Measurements from ENCODE around the gene CRABP1. TPM values are rescaled to one million over a fixed set of nuclear protein-coding genes. Genes with fewer than 3 reads are reported as not detected.
A peak's percentile ranks its signal among the peaks of the same experiment; 100 is the strongest.

The CRABP1 gene
- polyA plus RNA-seq, 3 donors, result not detected

DNA sequence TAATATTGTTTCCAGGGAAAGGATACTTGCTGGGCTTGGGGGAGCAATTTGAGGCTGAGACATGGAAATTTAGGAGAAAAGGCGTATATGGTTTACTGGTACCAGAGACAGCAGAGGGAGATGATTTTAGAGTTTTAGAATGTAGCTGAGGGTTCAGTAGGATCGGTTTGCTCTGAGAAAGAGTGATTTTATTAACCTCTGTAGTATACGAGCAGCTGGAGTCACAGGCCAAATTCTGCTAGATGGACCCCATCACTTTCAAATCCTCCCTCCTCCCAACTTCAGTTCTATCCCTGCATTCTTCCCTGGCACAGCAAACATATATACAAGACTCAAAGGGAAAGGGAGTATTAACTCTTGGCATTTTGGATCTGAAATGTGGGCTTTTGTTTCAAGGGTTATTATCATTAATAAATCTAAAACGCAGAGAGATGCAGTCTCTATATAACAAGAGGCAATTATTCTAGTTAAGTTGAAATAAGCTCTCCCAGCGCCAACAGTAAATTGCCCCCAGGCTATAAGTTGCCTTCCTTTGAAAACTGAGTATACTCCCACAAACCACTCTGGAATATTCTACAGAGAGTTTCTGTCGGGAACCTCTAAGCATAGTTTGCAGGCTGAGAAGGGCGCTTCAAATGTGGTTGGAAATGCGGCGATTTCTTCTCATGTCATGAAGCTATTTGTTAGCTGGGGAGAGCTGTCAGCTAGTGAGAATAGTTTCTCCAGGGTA is 5.4 kb downstream of the CRABP1 start:
- Histone ChIP-seq H4K20me1 (ENCODE audit: insufficient read depth, low read length) (no peaks in the 10 kb centered on the region), H3K4me3 (replicated peaks in 1 of 3; ENCODE audit: low read depth in 2 of 3, low read length in 3 of 3) (no peak overlapping the region), H3K9ac (ENCODE audit: insufficient read depth, low read length, poor library complexity, severe bottlenecking) (no peak overlapping the region), H3K9me3 (replicated peaks in 1 of 2; ENCODE audit: control insufficient read depth in 1 of 2, insufficient read depth in 1 of 2, low read length in 2 of 2) (peaks cover 0 to 9% of the 10 kb centered on the region in 2 donors), H3K27ac (ENCODE audit: low read depth in 1 of 2, low read length in 2 of 2) (no peak overlapping the region), H2AFZ (ENCODE audit: insufficient read depth, low read depth, low read length, poor library complexity, severe bottlenecking) (no peak overlapping the region), H3K79me2 (ENCODE audit: insufficient read depth, low read length) (no peaks in the 10 kb centered on the region), H3K4me2 (replicated peaks; ENCODE audit: extremely low read depth, low read length, poor library complexity, severe bottlenecking) (no peak overlapping the region), H3K36me3 (replicated peaks in 1 of 2; ENCODE audit: control insufficient read depth in 1 of 2, insufficient read depth in 2 of 2, low read length in 2 of 2) (no peaks in the 10 kb centered on the region), H3K4me1 (ENCODE audit: control insufficient read depth in 1 of 2, insufficient read depth in 2 of 2, low read length in 2 of 2) (peaks cover 7 to 9% of the 10 kb centered on the region in 2 donors), H3K27me3 (ENCODE audit: control insufficient read depth in 2 of 2, insufficient read depth in 2 of 2, low read length in 2 of 2) (peaks cover 23 to 34% of the 10 kb centered on the region in 2 donors)
- TF ChIP-seq, protein P1, sequence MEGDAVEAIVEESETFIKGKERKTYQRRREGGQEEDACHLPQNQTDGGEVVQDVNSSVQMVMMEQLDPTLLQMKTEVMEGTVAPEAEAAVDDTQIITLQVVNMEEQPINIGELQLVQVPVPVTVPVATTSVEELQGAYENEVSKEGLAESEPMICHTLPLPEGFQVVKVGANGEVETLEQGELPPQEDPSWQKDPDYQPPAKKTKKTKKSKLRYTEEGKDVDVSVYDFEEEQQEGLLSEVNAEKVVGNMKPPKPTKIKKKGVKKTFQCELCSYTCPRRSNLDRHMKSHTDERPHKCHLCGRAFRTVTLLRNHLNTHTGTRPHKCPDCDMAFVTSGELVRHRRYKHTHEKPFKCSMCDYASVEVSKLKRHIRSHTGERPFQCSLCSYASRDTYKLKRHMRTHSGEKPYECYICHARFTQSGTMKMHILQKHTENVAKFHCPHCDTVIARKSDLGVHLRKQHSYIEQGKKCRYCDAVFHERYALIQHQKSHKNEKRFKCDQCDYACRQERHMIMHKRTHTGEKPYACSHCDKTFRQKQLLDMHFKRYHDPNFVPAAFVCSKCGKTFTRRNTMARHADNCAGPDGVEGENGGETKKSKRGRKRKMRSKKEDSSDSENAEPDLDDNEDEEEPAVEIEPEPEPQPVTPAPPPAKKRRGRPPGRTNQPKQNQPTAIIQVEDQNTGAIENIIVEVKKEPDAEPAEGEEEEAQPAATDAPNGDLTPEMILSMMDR (IDR thresholded peaks at IDR 0.05), result no peak
- peaks cover 0 to 5% (median 0%) of the 10 kb centered on the region in 7 donors for H3K9me3 Mint-ChIP-seq
- no peak overlapping the region for H3K4me3 Mint-ChIP-seq
- DNase-seq, result no peak
- no peak overlapping the region for H3K27ac Mint-ChIP-seq
- intact Hi-C loops (cut with micrococcal nuclease), result no loop called here
- no peaks in the 10 kb centered on the region for H3K36me3 Mint-ChIP-seq
- peaks cover 8% of the 10 kb centered on the region for H3K4me1 Mint-ChIP-seq
- peaks cover 29 to 35% (median 33%) of the 10 kb centered on the region in 3 donors for H3K27me3 Mint-ChIP-seq (ENCODE audit: low read depth in 3 of 3)
- 100% methylated on average over 2 of the region's 9 CpGs for WGBS (ENCODE audit: insufficient coverage)

DNA sequence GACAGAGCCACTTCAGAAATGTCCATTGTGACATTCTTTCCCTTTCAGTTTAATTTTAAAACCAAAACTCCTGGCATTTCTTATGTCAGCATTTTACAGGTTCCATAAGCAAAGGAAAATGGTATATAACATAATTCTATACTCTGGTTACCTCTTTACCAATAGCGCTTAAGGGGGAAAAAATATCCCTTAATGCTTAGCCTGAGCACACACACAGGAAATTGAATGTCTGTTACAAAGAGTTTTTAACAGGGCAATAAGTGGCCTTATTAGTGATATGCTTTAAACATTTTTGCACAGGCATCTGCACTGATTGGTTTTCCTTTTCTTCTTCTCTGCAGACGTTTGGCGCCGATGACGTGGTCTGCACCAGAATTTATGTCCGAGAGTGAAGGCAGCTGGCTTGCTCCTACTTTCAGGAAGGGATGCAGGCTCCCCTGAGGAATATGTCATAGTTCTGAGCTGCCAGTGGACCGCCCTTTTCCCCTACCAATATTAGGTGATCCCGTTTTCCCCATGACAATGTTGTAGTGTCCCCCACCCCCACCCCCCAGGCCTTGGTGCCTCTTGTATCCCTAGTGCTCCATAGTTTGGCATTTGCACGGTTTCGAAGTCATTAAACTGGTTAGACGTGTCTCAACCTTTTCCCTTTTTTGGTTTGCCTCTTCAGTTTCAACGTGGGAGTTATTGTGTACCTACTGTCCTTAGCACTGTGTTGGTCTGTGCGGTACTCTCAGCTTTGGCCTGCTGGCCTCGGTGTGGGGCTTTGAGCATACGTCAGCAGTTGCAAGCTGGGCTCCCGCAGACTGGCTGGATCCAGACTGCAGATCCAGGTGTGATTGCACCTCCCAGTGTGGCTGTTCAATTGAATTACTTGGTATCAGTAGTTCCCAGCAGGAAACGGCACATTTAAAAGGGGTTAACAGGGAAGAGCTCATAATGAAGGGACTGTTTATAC is 7.7 kb downstream of the CRABP1 start:
- Histone ChIP-seq H4K20me1 (ENCODE audit: insufficient read depth, low read length) (no peaks in the 10 kb centered on the region), H3K36me3 (replicated peaks in 1 of 2; ENCODE audit: control insufficient read depth in 1 of 2, insufficient read depth in 2 of 2, low read length in 2 of 2) (no peaks in the 10 kb centered on the region), H3K27ac (ENCODE audit: low read depth in 1 of 2, low read length in 2 of 2) (no peak overlapping the region), H3K4me1 (ENCODE audit: control insufficient read depth in 1 of 2, insufficient read depth in 2 of 2, low read length in 2 of 2) (no peaks in the 10 kb centered on the region), H3K9ac (ENCODE audit: insufficient read depth, low read length, poor library complexity, severe bottlenecking) (no peak overlapping the region), H2AFZ (ENCODE audit: insufficient read depth, low read depth, low read length, poor library complexity, severe bottlenecking) (no peak overlapping the region), H3K9me3 (replicated peaks in 1 of 2; ENCODE audit: control insufficient read depth in 1 of 2, insufficient read depth in 1 of 2, low read length in 2 of 2) (no peaks in the 10 kb centered on the region), H3K27me3 (ENCODE audit: control insufficient read depth in 2 of 2, insufficient read depth in 2 of 2, low read length in 2 of 2) (peaks cover 3 to 11% of the 10 kb centered on the region in 2 donors), H3K4me3 (replicated peaks in 1 of 3; ENCODE audit: low read depth in 2 of 3, low read length in 3 of 3) (no peak overlapping the region), H3K79me2 (ENCODE audit: insufficient read depth, low read length) (no peaks in the 10 kb centered on the region), H3K4me2 (replicated peaks; ENCODE audit: extremely low read depth, low read length, poor library complexity, severe bottlenecking) (no peak overlapping the region)
- no peak for DNase-seq
- no peaks in the 10 kb centered on the region for H3K9me3 Mint-ChIP-seq
- H3K27me3 Mint-ChIP-seq (ENCODE audit: low read depth in 3 of 3), result peaks cover 6 to 14% (median 9%) of the 10 kb centered on the region in 3 donors
- no peaks in the 10 kb centered on the region for H3K36me3 Mint-ChIP-seq
- no peaks in the 10 kb centered on the region for H3K4me1 Mint-ChIP-seq
- 92% methylated on average over 10 of the region's 17 CpGs for WGBS (ENCODE audit: insufficient coverage)
- H3K27ac Mint-ChIP-seq, result peak overlapping the region in 1 of 7 donors; percentile 33
- intact Hi-C loops (cut with micrococcal nuclease), result no loop called here
- TF ChIP-seq, protein P1 (IDR thresholded peaks at IDR 0.05), result no peak
- H3K4me3 Mint-ChIP-seq, result no peak overlapping the region
